ENCODE data around the gene COQ8A.
"Not testable (repeated sequence)": the region's sequence is repeated elsewhere in the genome, so short reads cannot be mapped to it uniquely, and the experiment has no call there.

Gene COQ8A

GRCh38 chr1:226983247-226983991, 43.3 kb downstream of the COQ8A start:
- in situ Hi-C loops (cut with MboI; ENCODE audit: low sequenced_read_pairs) = no loop called here

- in situ Hi-C loops (cut with MboI; ENCODE audit: low sequenced_read_pairs) = no loop called here
These were observed 43.9 kb downstream of the COQ8A start for GRCh38 chr1:226983992-226984364.

- in situ Hi-C loops (cut with MboI; ENCODE audit: low sequenced_read_pairs) = no loop called here
These were observed 44.6 kb downstream of the COQ8A start for GRCh38 chr1:226984521-226985238.

GRCh38 chr1:226985239-226985838, 45.2 kb downstream of the COQ8A start:
- in situ Hi-C loops (cut with MboI; ENCODE audit: low sequenced_read_pairs) = no loop called here

- in situ Hi-C loops (cut with MboI; ENCODE audit: low sequenced_read_pairs) = no loop called here
These were observed 45.9 kb downstream of the COQ8A start for GRCh38 chr1:226985839-226986463.

- in situ Hi-C loops (cut with MboI; ENCODE audit: low sequenced_read_pairs) = no loop called here
These were observed 46.5 kb downstream of the COQ8A start for GRCh38 chr1:226986496-226987178.

GRCh38 chr1:226987179-226987536, 47.1 kb downstream of the COQ8A start:
- in situ Hi-C loops (cut with MboI; ENCODE audit: low sequenced_read_pairs) = no loop called here

GRCh38 chr1:226987623-226988333, 47.7 kb downstream of the COQ8A start:
- in situ Hi-C loops (cut with MboI; ENCODE audit: low sequenced_read_pairs) = no loop called here

GRCh38 chr1:226988334-226988666, 48.2 kb downstream of the COQ8A start:
- in situ Hi-C loops (cut with MboI; ENCODE audit: low sequenced_read_pairs) = no loop called here

GRCh38 chr1:226989085-226989920, 49.2 kb downstream of the COQ8A start:
- in situ Hi-C loops (cut with MboI; ENCODE audit: low sequenced_read_pairs) = no loop called here

GRCh38 chr1:226990133-226990716, 50.1 kb downstream of the COQ8A start:
- in situ Hi-C loops (cut with MboI; ENCODE audit: low sequenced_read_pairs) = no loop called here

- in situ Hi-C loops (cut with MboI; ENCODE audit: low sequenced_read_pairs) = no loop called here
These were observed 51.8 kb downstream of the COQ8A start for GRCh38 chr1:226991920-226992319.

GRCh38 chr1:226993814-226994585, 53.9 kb downstream of the COQ8A start:
- in situ Hi-C loops (cut with MboI; ENCODE audit: low sequenced_read_pairs) = no loop called here

GRCh38 chr1:226994586-226995364, 54.7 kb downstream of the COQ8A start:
- in situ Hi-C loops (cut with MboI; ENCODE audit: low sequenced_read_pairs) = no loop called here

GRCh38 chr1:226995365-226996332, 55.6 kb downstream of the COQ8A start:
- in situ Hi-C loops (cut with MboI; ENCODE audit: low sequenced_read_pairs) = no loop called here

- in situ Hi-C loops (cut with MboI; ENCODE audit: low sequenced_read_pairs) = not testable (repeated sequence)
These were observed 59.5 kb downstream of the COQ8A start for GRCh38 chr1:226999579-226999978.

All from hTERT RPE-1 (cell line).